GM18951 (cell line): ENCODE measurements around the gene EIF4E2.

ENCODE experiments used
- POLR2A ChIP-seq: IDR thresholded peaks from 4 replicates; pipeline ENCODE4 v1.6.1; 2011; ENCODE audit warnings: mild to moderate bottlenecking; ENCODE audit not compliant: insufficient read length, insufficient read depth; ENCODE audit errors: extremely low read depth
- in situ Hi-C: fragments of 300-500 bp; cut with MboI; formaldehyde crosslinking; loops from one replicate; pipeline ENCODE4 v1.12.0; 2022; ENCODE audit warnings: low sequenced_read_pairs, mixed read lengths, inconsistent platforms; ENCODE audit not compliant: unreplicated experiment

EIF4E2 gene

GRCh38 chr2:232513353-232513752 is 37.1 kb upstream of the EIF4E2 start:
- TF ChIP-seq POLR2A, result no peak
- in situ Hi-C loops, result loop anchor here (10.0 kb wide), 1 partner anchor 69 kb away; no protein-coding TSS in a partner anchor

DNA sequence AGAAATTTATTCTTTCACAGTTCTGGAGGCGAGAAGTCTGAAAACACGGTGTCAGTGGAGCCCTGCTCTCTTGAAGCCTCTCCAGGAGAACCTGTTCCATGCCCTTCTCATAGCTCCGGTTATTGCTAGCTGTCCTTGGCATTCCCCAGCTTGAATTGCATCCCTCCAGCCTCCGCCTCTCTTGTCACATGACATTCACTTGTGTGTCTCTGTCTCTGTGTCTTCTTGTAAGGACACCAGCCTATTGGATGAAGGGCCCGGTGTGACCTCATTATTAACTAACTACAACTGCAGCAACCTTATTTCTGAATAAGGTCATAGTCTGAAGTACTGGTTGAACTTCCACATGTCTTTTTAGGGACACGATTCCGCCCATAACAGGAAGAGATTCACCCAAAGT is 34.9 kb upstream of the EIF4E2 start:
- in situ Hi-C loops, result loop anchor here (10.0 kb wide), 1 partner anchor 71 kb away; no protein-coding TSS in a partner anchor
- TF ChIP-seq POLR2A, result no peak

- in situ Hi-C loops, result loop anchor here (10.0 kb wide), 1 partner anchor 72 kb away; no protein-coding TSS in a partner anchor
- no peak for TF ChIP-seq POLR2A
These were observed 33.9 kb upstream of the EIF4E2 start for GRCh38 chr2:232516551-232516950.

GRCh38 chr2:232518844-232519243 is 31.6 kb upstream of the EIF4E2 start:
- in situ Hi-C loops, result loop anchor here (10.0 kb wide), 1 partner anchor 74 kb away; no protein-coding TSS in a partner anchor
- TF ChIP-seq POLR2A, result no peak

- no peak for TF ChIP-seq POLR2A
- in situ Hi-C loops, result loop anchor here (10.0 kb wide), 1 partner anchor 75 kb away; no protein-coding TSS in a partner anchor
These were observed 30.7 kb upstream of the EIF4E2 start, which contains the start of gene PRSS56 for GRCh38 chr2:232519581-232520438. PRSS56 (plus strand) TSS chr2:232520388; CDS start chr2:232520599, 211 bp downstream.

DNA sequence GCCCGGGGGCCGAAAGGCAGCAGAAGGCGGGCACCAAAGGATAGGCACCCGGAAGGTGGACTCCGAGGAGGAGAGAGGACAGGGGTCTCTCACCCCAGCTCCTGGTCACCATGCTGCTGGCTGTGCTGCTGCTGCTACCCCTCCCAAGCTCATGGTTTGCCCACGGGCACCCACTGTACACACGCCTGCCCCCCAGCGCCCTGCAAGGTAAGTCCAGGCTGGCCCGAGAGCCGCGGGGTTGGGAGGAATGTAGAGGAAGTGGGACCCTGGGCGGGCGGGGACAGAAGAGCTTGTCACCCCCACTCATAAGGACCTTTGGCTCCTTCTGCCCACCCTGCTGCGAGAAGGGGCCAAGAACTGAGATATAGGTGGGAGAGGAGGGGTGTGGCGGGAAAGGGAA is 30.0 kb upstream of the EIF4E2 start:
- in situ Hi-C loops, result no loop called here
- TF ChIP-seq POLR2A, result no peak

- in situ Hi-C loops, result no loop called here
- TF ChIP-seq POLR2A, result no peak
These were observed 29.4 kb upstream of the EIF4E2 start for GRCh38 chr2:232521098-232521497.

DNA sequence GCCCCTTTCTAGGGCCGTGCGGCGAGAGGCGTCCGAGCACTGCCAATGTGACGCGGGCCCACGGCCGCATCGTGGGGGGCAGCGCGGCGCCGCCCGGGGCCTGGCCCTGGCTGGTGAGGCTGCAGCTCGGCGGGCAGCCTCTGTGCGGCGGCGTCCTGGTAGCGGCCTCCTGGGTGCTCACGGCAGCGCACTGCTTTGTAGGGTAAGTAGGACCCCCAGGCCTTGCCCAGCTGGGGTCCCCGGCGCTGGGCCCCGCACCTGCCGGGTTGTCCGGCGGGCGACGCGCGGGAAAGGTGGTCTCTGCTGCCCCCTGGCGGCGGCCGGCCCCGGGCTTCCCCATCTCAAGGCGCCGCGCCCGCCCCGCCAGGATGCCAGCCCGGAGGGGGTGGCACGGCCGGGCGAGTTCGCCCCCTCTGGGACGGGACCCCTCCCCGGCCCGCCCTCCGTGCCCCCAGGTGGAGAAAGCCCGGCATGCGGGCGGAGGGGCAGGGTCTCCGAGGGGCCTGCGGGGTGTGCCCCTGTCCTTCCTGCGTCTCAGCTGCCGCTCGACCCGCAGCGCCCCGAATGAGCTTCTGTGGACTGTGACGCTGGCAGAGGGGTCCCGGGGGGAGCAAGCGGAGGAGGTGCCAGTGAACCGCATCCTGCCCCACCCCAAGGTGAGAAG is 28.4 kb upstream of the EIF4E2 start:
- in situ Hi-C loops, result no loop called here
- no peak for TF ChIP-seq POLR2A

DNA sequence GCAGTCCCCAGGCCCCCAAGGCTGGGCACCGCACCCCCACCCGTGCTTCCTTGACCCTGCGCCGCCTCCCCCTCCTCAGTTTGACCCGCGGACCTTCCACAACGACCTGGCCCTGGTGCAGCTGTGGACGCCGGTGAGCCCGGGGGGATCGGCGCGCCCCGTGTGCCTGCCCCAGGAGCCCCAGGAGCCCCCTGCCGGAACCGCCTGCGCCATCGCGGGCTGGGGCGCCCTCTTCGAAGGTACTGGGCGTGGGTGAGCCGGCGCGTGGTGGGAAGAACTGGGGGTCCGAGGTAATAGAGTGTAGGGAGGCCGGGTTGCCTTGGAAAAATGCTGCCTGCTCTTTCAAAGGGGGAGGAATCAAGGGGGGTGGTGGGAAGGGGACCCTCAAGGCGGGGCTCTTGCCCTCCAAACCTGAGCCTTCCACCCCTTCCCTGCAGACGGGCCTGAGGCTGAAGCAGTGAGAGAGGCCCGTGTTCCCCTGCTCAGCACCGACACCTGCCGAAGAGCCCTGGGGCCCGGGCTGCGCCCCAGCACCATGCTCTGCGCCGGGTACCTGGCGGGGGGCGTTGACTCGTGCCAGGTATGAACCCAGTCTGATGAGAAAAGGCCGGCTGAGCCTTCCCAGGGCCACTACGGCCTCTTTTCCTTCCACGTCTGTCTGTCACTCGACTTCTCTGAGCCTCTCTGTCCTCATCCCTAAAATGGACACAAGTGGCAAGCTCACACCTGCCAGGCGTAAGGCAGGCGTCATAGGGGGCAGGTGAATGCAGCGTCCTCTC is 27.7 kb upstream of the EIF4E2 start:
- no peak for TF ChIP-seq POLR2A
- in situ Hi-C loops, result no loop called here

- in situ Hi-C loops, result no loop called here
- TF ChIP-seq POLR2A, result no peak
These were observed 27.1 kb upstream of the EIF4E2 start for GRCh38 chr2:232523402-232523681.

DNA sequence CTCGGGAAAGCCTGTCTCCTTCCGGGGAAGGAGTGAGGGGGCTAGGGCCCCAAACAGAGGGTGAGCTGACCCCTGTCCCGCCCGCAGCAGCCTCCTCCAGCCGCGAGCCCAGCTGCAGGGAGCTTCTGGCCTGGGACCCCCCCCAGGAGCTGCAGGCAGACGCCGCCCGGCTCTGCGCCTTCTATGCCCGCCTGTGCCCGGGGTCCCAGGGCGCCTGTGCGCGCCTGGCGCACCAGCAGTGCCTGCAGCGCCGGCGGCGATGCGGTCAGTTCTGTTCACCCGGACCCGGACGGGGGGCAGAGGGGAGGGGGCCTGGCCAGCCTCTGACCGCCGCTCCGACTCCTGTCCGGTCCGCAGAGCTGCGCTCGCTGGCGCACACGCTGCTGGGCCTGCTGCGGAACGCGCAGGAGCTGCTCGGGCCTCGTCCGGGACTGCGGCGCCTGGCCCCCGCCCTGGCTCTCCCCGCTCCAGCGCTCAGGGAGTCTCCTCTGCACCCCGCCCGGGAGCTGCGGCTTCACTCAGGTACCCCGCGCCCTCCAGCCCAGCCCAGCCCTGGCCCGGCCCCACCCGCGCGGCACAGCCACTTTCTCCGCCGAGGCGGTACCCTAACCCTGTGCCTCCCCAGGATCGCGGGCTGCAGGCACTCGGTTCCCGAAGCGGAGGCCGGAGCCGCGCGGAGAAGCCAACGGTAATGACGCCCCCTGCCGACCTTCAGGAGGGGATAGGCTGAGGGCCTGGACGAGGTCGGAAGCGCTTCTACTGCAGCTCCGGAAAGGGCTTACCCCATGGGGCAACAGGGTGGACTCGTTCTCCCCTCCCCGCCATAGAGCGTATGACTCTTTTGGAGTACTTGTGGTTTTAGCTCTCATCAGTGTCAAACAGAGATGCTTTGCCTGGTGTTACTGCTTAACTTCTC is 26.5 kb upstream of the EIF4E2 start:
- TF ChIP-seq POLR2A, result no peak

DNA sequence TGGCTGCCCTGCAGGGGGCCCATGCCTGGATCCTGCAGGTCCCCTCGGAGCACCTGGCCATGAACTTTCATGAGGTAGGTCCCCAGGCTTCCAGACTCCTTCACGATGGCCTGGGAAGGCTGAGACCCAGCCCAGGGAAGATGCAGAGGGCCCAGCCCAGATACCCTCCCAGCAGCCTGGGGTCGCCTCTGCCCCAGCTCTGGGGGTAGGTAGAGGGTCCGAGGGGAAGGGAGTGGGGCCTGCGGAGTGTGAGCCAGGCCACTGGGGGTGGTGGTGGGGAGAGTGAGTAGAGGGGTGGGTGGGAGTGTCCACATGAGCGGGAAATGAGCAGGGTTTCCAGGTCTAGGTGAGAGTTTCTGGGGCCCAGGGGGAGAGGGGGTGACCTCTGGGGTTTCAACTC is 25.7 kb upstream of the EIF4E2 start:
- TF ChIP-seq POLR2A, result no peak
- in situ Hi-C loops, result no loop called here

More for the DNA sequence above, 26.5 kb upstream of the EIF4E2 start:
- in situ Hi-C loops, result no loop called here

- no peak for TF ChIP-seq POLR2A
- in situ Hi-C loops, result no loop called here
These were observed 25.3 kb upstream of the EIF4E2 start for GRCh38 chr2:232525199-232525598.
